GM20431 (cell line): ENCODE results near the gene NFASC.

ENCODE experiments used
- in situ Hi-C: fragments of 300-500 bp; cut with MseI, MboI; formaldehyde crosslinking; loops from one replicate; pipeline ENCODE4 v1.15.0; 2020; ENCODE audit warnings: low sequenced_read_pairs; ENCODE audit not compliant: unreplicated experiment

The NFASC gene

DNA sequence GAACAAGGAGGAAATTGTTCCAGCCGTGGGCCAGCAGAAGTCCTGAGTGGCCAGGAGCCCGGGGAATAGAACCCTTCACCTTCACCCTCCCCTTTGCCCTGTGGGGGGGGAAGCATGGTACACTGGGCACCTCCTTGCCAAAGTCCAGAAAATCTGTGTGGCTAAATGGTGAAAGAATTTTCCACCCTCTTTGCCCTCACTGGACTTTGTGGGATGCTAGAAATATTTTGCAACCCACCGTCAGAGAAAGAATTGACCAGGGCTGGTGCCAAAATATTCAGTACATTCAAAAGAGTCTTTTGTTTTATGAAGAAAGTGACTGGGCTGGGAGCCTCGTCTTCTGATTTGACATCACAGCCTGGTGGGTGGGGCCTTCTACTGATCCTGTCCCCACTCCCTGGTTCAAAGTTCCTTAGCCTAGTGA lies 14.6 kb downstream of the NFASC start:
- in situ Hi-C loops = no loop called here

DNA sequence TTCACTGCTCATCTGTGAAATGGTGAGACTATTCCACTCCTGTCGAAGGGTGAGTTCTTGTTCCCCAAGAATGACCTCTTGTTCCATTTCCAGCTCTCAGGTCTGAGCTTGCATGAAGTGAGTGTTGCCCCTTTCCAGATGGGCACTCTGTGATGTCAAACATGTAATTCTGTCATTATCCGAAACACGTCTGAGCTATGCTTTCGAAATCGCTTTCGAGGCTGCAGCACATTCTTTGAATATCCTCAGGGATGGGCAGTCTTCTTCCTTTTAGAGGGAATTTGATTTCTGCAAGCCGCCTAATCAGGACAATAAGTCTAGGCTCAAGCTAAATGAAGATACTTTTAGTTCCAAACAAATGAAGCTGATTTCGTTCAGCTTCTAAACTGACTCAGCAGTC lies 15.1 kb downstream of the NFASC start:
- in situ Hi-C loops = no loop called here

DNA sequence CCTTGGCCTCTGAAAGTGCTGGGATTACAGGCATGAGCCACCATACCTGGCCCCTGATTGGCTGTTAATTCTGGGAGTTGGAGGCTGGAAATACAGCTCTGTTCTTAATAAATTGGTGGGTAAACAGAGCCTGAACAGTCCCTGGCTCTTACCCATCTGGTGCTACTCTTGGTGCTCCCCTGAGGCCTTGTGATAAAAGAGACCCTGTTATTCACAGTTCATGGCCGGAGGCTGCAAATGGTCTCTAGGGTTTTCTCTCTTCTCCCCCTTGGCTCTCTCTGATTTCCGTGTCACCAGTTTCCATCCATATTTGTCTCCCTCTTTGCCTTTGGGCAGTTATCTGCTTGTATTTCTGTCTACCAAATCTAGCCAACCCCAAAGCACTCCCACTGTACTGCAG lies 17.2 kb downstream of the NFASC start:
- in situ Hi-C loops = no loop called here

DNA sequence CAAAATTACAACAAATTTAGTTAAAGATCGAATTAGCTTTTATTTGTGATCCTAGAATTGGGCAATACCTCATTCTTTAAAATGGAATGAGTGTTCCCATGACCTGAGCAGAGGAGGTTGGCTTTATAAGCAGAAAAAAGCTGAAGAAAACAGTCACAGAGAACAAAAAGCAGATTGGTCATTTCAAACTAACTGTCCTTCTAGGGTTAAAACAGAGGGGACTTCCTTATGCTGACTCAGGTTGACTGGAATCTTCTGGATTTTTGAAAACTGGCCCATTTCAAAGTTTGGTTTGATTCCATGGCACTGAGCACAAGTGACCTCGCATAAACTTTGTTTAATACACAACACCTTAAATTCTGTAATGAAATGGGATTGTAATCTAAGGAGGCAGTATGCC lies 17.6 kb downstream of the NFASC start:
- in situ Hi-C loops = no loop called here

DNA sequence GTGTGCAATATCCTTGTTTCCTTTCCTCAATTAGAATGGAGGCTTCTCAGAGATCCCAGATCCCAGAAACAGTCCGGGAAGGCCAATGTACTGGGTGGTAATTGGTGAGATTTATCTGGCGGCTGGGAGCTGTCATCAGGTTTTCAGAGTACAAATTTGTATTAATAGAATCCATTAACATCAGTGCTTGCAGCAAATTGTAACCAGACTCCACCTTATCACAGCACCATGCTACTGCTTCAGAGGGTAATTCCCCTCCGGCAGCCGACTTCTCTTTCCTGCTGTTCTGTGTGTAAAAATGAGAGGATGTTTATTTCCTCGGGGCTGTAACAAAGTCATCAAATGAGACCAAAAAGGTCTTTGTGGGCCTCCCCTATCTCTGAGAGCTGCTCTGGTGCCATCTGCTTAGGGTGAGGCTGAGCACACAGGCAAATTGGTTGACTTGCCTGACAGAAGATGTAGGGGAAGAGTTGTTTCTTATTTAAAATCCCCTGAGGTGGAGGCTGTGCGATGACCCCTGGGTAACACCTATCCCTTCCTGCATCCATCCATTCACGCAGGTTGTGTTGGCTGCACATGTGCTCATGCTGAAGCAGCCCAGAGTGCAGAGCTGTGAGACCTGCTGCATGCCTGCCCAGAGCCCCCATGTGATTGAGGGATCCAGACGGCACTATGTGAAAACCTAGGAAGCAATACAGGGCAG lies 19.2 kb downstream of the NFASC start:
- in situ Hi-C loops = no loop called here

DNA sequence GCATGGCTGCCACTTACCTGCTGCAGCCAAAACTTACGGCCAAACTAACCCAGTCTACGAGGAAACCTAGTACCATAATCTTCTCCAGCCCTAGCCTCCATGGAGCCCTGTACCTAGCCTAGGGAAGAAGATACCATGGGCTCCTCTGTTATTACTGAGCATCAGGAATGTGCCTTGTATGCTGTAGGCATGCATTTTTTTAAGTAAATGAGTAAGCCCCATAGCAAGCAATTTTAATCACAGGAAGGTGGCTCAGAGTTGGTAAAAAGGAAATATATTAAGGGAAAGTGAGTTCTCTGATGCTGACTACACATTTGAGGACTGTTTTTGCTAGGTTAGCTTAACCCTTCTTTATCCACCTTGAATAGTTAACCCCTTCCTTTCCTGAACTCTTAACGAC lies 21.2 kb downstream of the NFASC start:
- in situ Hi-C loops = no loop called here

DNA sequence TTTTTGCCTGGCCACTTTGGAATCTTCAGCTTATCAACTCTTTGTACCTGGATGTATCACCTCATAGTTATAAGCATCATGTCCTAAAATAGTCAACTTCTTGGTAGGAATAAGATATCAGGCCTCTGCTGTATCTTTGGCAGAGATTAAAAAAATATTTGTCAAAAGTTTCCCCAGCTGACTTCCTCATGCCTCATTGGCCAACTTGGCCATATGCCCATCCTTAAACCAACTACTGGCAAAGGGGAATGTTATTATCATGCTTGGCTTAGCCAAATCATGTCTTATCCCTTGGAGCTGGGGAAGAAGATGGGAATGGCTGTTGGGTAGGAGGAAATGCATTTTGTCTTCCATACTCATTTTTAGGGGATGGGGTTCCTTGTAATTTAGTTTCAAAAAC lies 23.4 kb downstream of the NFASC start:
- in situ Hi-C loops = no loop called here

DNA sequence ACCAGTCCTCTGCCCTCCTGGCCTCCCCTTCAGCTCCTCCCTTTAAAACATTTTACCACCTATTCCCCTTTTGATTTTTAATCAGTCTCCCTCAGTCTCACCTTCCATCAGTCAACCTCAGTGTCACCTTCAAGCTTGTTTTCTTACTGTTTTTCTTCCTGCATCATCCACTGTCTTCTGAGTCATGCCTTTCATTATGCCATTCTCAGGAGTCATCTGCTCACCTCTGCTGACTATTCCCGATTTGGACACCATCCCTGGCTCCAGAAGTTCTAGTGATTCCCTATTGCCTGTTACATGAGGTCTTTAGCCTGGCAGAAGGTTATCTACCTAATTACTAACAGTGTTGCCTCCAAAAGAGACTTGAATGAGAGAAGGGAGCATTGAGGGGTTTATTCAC lies 23.9 kb downstream of the NFASC start:
- in situ Hi-C loops = no loop called here

DNA sequence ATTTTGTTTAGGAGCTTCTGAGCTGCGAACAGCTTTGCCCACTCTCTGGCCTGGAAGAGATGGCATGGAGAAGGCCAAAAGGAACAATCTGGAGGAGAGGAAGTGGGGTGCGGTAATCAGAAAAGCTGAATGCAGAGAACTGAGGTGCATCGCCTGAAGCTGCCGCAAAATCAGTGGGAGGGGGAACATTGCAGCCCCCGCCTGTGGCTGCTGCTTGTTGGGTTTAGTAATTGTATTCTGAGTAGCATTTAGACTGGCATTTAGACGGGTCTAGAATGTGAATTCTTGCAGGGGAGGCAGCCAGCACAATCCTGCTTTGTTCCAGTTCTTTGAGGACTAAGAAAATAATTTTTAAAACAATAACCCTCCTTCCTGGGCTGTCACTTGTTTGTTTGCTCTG lies 25.4 kb downstream of the NFASC start:
- in situ Hi-C loops = no loop called here

DNA sequence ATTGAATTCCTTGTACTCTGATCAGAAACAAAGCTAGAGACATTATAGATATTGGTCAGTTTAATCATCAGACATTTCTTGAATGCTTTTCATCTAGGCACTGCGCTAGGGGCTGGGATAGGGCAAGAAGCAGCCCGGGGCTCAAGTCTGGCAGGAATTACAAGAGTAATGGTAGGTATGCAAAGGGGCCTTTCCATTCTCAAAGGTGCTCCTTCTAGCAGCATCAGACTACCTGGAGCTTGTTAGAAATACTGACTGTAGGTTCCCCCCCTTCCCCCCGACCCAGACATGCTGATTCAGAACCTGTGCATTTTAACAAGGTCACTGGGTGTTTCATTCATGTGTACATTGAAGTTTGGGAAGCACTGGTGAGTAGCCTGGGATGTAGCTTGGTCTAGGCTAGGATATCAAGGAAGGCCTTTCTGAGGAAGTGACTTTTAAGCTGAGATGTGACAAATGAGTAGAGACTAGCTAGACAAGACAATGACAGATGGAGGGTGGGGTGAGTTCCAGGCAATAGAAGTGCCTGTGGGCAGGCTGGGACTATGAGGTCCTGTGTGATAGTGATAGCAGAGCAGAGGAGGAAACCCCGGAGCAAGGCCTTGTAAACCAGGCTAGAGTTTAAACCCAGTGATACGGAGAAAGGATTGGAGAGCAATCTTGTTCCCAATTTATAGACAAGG lies 26.3 kb downstream of the NFASC start:
- in situ Hi-C loops = no loop called here

DNA sequence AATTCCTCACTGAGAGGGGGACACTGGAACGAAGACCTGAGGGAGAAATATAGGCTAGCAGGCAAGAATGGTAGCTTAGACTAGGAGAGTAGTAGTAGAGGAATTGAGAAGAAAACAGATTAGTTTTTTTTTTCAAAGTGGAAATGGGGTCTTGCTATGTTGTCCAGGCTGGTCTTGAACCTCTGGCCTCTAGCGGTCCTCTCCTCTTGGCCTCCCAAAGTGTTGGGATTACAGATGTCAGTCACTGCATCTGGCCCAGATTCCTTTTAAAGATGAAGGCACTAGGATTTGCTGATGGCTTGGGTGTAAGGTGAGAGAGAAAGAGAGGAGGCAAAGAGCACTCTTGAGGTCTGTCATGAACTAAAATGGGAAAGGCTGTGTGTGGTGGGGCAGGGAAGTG lies 30.1 kb downstream of the NFASC start:
- in situ Hi-C loops = no loop called here

DNA sequence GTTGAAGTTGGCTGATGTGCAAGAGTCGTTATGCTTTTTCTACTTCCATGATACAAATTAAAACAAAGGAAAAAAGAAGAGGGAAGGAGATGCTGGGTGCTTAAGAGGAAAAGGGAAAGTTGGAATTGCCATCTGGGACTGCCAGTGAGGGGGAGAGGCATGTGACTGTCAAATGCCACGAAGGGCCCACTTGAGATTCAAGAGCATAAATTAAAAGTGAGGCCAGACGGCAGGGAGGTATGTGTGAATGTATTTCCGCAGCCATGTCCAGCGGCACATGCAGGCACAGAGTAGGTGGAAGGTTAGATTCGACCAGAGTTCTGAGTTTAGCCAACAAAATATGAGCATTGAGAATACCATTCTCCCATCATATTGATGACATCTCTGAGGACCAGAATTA lies 32.0 kb downstream of the NFASC start:
- in situ Hi-C loops = no loop called here

DNA sequence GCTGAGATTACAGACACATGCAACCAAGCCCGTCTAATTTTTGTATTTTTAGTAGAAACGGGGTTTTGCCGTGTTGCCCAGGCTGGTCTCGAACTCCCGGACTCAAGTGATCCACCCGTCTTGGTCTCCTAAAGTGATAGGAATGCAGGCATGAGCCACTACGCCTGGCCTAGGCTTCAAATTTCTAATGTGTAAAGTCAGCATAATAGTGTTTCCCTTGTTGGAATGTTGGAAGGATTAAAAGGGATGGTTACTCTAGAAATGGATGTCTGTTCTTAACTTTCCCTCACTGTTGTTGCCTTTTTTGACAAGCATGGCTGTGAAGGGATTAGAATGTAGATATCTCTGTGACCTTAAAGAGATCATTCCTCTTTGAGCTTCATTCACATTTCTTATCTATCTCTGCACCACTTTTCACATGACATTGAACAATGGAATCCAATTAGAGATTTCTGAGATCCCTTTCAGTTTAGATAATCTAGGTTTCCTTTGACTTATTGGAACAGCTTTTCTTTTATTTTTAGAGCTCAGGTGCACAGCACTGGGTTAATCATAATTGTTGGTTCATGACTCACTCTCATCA lies 33.7 kb downstream of the NFASC start:
- in situ Hi-C loops = no loop called here

DNA sequence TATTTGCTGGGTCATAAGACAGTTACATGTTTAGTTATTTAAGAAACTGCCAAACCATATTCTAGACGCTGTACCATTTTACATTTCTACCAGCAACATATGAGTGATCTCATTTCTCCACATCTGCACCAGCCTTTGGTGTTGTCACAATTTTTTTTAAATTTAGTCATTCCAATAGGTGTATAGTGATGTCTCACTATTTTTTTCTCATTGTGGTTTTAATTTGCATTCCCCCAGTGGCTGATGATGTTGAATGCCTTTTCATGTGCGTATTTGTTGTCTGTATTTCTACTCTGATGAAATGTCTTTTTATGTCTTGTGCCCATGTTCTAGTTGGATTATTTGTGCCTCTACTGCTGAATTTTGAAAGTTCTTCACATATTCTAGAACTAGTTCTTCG lies 38.4 kb downstream of the NFASC start:
- in situ Hi-C loops = no loop called here

DNA sequence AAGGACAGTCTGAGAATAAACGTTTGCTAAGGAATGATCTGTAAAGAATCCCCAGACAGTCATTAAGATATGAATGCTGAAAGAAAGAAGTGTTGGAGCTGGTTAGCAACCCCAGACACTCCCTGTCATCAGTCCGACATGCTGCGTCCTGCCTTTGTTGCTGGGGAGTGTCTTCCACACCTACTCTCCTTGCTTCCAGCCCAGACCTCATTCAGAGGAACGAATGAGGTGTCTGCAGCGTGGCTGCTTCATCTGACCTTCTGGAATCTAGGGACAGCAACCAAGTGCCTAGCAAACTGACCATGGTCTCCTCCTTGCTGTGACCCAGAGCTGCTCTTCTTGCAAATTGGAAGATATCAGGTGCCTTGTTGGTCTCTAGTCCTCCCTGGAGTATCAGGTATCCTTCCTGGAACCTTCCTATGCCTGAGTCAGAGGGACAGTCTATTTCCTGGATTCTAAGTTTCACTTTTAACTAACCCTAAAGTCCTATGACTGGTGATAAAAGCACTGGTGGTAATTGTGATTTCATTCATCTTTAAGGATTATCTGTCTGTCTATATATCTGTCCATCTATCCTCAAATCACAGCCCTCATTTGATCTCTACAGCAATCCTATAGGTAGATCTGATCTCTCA lies 45.3 kb downstream of the NFASC start:
- in situ Hi-C loops = no loop called here

DNA sequence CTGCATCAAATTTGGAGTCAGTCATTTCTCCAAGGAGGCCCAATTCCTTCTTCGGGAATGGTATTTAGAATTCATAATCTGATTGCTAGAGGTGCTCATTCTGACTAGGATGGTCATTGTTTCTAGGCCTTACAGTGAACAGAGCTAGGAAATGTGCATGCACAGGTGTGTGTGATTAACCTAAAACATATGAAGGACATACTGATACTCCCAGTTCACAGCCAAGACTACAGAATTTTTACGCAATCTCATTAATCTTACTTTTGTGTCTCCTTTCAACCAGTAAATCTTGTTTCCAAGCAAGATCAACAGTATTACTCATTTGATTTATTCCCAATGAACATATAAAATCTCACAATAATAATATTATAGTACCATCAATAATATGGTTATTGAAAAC lies 47.1 kb downstream of the NFASC start:
- in situ Hi-C loops = no loop called here

DNA sequence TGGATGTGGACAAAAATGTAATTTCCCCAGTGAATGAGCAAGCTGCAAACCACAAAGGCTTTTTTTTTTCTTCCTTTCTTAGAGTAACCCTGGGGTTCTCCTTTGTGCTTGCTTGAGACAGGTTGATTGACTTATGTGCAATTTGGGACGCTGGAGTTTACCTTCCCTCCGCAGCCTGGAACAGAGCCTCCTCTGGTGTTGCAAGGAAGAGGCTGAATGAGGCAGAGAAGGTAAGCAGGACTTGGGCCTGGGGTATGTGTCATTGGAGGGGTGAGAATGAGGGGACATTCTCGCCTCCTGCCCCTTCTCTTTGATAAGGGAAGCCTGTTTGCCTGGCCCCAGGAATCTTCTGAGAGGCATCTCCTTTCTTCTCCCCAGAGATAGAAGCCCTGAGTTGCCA lies 49.8 kb downstream of the NFASC start:
- in situ Hi-C loops = no loop called here

DNA sequence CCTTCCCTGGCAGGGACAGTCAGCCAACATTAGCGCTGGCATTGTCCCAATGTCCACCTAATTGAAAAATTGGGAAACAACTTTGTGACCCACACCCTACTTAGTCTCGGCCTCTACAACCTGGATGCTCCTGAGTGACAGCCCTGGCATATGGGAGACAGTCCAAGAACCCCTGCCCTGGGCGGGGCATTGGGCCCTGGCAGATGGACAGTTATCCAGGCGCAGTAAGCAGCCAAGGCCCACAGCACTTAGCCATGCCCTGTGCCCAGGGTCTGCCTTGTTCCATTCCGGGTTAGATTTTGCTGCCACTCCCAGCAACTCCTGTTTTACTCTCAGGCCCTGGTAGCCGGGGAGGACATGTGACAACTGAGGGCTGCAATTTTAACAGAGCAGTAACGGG lies 50.3 kb downstream of the NFASC start:
- in situ Hi-C loops = no loop called here

DNA sequence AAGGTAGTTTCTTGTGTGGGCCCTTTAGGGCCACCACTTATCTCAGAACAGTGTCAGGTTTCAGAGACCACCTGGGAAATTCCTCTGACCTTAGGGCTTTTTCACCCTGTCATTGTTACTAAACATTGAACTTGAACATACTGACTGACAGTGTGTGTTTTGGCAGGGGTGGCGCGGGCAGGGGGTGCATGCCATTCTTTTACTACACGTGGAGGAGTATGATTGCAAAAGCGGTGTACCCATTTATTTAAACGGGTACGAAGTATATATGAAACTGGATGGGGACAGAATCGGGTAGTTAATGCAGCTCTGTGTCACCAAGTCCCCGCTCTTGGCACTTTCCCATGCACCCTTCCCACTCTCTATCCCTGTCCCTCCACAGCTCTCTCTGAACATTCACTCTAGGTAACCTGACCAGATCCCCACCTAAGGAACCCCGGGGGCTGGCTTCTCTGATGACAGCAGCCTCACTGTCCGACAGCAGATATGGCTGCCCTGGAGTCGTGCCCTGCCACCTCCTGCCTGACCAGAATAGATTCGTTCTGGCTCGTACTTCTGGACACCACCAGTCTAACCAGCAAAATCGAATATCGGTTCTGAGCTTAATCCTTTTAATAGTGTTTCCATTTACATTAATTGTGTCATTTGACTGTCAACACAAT lies 51.3 kb downstream of the NFASC start:
- in situ Hi-C loops = no loop called here

DNA sequence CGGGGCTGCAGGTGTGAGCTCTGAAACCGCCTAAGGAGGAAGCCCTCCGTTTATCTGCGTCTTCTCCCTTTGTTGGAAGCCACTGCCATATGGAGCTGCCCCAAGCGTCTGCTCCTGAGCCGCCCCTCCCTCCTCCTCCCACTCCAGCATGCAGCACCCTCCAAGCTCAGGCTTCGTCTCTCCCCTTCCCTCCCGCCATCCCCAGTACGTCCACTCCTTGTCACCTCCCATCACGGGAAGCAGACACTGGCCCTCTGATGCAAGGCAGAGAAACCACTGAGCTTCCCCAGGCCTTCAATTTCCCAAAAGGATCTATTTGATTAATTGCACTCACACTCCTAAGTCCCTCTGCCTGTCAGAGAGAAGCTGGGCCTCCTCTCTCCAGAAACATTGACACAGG lies 52.5 kb downstream of the NFASC start:
- in situ Hi-C loops = no loop called here

DNA sequence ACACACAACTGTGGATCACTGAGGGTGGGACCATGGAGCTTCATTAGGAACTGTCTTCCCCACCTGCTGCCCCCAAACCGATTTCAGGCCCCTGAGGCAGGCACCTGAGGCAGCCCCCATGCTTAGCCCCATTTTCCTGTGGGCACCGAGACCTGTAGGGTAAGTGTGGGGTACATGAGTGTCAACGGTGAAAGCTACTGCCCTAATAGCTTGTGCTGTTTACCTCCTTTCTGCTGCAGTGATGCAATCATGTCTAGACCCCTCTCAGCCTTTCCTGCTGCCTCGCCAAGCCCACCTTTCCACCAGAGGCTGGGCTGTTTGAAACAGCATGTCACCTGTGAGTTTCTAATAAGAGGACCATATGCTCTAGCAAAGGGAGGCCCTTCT lies 53.0 kb downstream of the NFASC start:
- in situ Hi-C loops = no loop called here
